Measurements from ENCODE around the gene PHACTR4. TPM values are rescaled to one million over a fixed set of nuclear protein-coding genes. Genes with fewer than 3 reads are reported as not detected.

Gene PHACTR4
- total and polyA plus RNA-seq, 10 of the 15 experiments (the other 5 are each of a cell fraction or from before 2014, with no cell fraction given): 8.9 to 34.2 (median 12.5) TPM

GRCh38 chr1:28505406-28506187 lies 136.1 kb downstream of the PHACTR4 start, which contains the start of gene RCC1 (continued):
- no peak for TF ChIP-seq USF1 (IDR thresholded peaks at IDR 0.05; ENCODE audit: borderline replicate concordance, extremely low read length, insufficient read depth, low read depth, low read length)
- peak; percentile 53 for TF ChIP-seq NKRF (conservative IDR thresholded peaks at IDR 0.05)
- TF ChIP-seq CBFB (IDR thresholded peaks at IDR 0.05; ENCODE audit: low read depth): peak; percentile 99
- peak; percentile 97 for TF ChIP-seq POU2F2 (IDR thresholded peaks at IDR 0.05; ENCODE audit: borderline replicate concordance, low read depth, low read length)
- TF ChIP-seq ZNF217 (IDR thresholded peaks at IDR 0.05): peak; percentile 96
- TF ChIP-seq BACH1 (IDR thresholded peaks at IDR 0.05; ENCODE audit: borderline replicate concordance): no peak
- TF ChIP-seq SRF (IDR thresholded peaks at IDR 0.05; ENCODE audit: low read depth in 2 of 2, low read length in 2 of 2): no peak
- TF ChIP-seq FOS (IDR thresholded peaks at IDR 0.05; ENCODE audit: borderline replicate concordance, extremely low read depth, insufficient read length): no peak
- peak; percentile 26 for TF ChIP-seq MEF2B (IDR thresholded peaks at IDR 0.05; ENCODE audit: partially characterized antibody, poor library complexity, severe bottlenecking)
- peak in 1 of 2 experiments; percentile 47; a peak in 1 of 3 replicates for TF ChIP-seq EGR1 (IDR thresholded peaks at IDR 0.05; ENCODE audit: borderline replicate concordance in 1 of 2, low read depth in 2 of 2, low read length in 2 of 2)
- peak; percentile 48 for TF ChIP-seq RELA (IDR thresholded peaks at IDR 0.05; ENCODE audit: borderline replicate concordance, partially characterized antibody)
- TF ChIP-seq YY1 (IDR thresholded peaks at IDR 0.05; ENCODE audit: low read depth, low read length): peak; percentile 57; the same call in 1 of the 2 replicates
- TF ChIP-seq IKZF1 (conservative IDR thresholded peaks at IDR 0.05): peak; percentile 56; the same call in 1 of the 2 replicates
- TF ChIP-seq CHD1 (IDR thresholded peaks at IDR 0.05; ENCODE audit: low read depth, low read length): 0 out of 2 replicates have a peak, but pooled peaks have one; percentile 92
- TF ChIP-seq KDM1A (IDR thresholded peaks at IDR 0.05; ENCODE audit: borderline replicate concordance): no peak
- TF ChIP-seq BHLHE40 (IDR thresholded peaks at IDR 0.05; ENCODE audit: borderline replicate concordance in 1 of 2, low read depth in 2 of 2, low read length in 1 of 2): no peak
- no peak for TF ChIP-seq RAD51 (IDR thresholded peaks at IDR 0.05)
- TF ChIP-seq MYB (IDR thresholded peaks at IDR 0.05; ENCODE audit: borderline replicate concordance, low read depth, low read length): no peak
- no peak; the same call in 1 of the 2 replicates for TF ChIP-seq GATAD2B (conservative IDR thresholded peaks at IDR 0.05; ENCODE audit: low read depth)
- no peak for TF ChIP-seq RBBP5 (conservative IDR thresholded peaks at IDR 0.05)
- TF ChIP-seq, protein P1, sequence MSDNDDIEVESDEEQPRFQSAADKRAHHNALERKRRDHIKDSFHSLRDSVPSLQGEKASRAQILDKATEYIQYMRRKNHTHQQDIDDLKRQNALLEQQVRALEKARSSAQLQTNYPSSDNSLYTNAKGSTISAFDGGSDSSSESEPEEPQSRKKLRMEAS (IDR thresholded peaks at IDR 0.05; ENCODE audit: low read depth, low read length): no peak
- TF ChIP-seq ATF2 (IDR thresholded peaks at IDR 0.05; ENCODE audit: low read length): 0 out of 2 replicates have a peak, but pooled peaks have one; percentile 43
